ENCODE data around the gene POU5F1.

Gene POU5F1

DNA sequence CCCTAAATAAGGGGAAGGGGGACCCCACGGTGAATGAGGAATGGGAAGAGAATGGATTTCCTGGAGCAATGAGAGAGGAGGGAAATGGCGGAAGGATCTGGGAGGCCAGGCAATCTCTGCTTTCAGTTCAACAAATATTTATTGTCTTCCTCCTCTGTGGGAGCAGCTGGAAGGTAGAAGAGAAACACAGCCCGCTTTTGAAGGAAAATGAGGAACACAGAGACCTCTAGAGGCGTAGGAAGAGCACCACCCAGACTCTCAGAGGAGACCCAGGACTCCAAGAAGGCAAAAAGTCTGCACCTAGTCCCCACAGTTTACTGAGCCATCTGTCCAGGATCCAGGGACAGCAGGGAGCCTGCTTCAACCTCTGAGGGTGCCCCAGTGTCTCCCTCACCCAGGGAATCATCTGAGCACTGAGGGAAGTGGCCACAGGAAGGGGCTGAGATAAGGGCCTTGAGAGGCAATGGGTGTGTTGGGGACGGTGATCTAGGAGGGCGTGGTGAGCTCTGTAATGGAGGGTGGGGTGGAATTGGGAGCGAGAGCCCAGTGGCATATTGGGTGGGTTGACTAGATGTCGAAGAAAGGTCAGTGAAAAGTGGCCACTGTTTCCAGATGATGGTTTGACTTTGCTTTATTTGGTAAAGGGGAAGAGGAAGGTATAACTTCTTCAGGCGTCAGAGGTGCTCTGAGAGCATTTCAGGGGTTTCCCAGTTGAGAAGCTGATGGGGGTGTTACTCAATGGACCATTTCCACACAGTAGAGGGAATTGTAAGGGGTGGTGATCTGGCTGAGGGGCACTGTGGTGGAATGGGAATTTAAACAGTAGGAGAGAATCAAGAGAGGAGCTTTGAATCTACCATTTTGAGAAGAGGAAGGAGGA lies 55.3 kb downstream of the POU5F1 start:
- DNase-seq (ENCODE audit: low read depth, low spot score) = no peak

DNA sequence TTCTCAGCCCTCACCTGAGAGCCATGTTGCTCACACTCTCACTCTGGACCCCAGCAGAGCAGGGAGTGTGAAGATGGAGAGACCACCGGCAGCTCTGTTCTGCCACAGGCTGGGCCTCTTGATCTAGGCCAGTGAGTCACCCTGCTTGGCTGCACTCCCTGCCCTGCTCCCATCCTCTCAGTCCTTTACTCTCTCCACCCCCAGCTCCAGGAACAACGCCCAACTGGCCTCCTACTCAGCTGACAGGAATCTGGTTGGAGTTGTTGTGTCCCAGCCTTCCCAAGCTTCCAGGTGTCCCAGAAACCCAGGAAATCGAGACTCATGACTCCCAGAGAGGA lies 56.0 kb downstream of the POU5F1 start, which contains the start of gene PSORS1C1:
Gene PSORS1C1 (plus strand): TSS at position 260 of the 338 bp plus-strand sequence. CDS start 14,833 bp downstream, outside the sequence.
- DNase-seq (ENCODE audit: low read depth, low spot score) = no peak

All from activated CD4-positive, CD25-positive, alpha-beta regulatory T cell treated with anti-CD3 and anti-CD28 coated beads, Interleukin-2, amount 50 U/mL, for 16 hours (primary cell).